Measurements from ENCODE around the gene STK25.

- TF ChIP-seq, protein P1, sequence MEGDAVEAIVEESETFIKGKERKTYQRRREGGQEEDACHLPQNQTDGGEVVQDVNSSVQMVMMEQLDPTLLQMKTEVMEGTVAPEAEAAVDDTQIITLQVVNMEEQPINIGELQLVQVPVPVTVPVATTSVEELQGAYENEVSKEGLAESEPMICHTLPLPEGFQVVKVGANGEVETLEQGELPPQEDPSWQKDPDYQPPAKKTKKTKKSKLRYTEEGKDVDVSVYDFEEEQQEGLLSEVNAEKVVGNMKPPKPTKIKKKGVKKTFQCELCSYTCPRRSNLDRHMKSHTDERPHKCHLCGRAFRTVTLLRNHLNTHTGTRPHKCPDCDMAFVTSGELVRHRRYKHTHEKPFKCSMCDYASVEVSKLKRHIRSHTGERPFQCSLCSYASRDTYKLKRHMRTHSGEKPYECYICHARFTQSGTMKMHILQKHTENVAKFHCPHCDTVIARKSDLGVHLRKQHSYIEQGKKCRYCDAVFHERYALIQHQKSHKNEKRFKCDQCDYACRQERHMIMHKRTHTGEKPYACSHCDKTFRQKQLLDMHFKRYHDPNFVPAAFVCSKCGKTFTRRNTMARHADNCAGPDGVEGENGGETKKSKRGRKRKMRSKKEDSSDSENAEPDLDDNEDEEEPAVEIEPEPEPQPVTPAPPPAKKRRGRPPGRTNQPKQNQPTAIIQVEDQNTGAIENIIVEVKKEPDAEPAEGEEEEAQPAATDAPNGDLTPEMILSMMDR (IDR thresholded peaks at IDR 0.05) = no peak
- TF ChIP-seq POLR2A (IDR thresholded peaks at IDR 0.05) = no peak
These were observed 30.2 kb downstream of the STK25 start for GRCh38 chr2:241478166-241478565.

Data from breast epithelium (tissue), 3 donors.